GM23338 (cell line): ENCODE measurements around the gene CDH23.

ENCODE experiments used
- CREB1 ChIP-seq: fragments of 250-450 bp; sonication (Bioruptor Pico); IDR thresholded peaks from 2 replicates; pipeline ENCODE4 v1.5.0; 2020; ENCODE audit warnings: low read depth, mild to moderate bottlenecking, moderate library complexity
- EZH2 ChIP-seq: fragments of 200-600 bp; sonication (generic); IDR thresholded peaks from one replicate; pipeline ENCODE4 v1.8.0; 2017; ENCODE audit warnings: antibody characterized with exemption, mild to moderate bottlenecking, low read depth; ENCODE audit not compliant: unreplicated experiment
- EZH2phosphoT487 ChIP-seq: fragments of 200-600 bp; sonication (generic); IDR thresholded peaks from one replicate; pipeline ENCODE4 v1.8.1; 2018; ENCODE audit warnings: antibody characterized with exemption; ENCODE audit not compliant: unreplicated experiment
- NANOG ChIP-seq: IDR thresholded peaks from 2 replicates; pipeline ENCODE4 v1.6.1; 2016; ENCODE audit warnings: antibody characterized with exemption, borderline replicate concordance
- POLR2AphosphoS5 ChIP-seq: IDR thresholded peaks from 2 replicates; pipeline ENCODE4 v1.6.1; 2016; ENCODE audit warnings: antibody characterized with exemption, low read depth
- STAT1 ChIP-seq: IDR thresholded peaks from one replicate; pipeline ENCODE4 v1.6.1; 2016; ENCODE audit warnings: antibody characterized with exemption; ENCODE audit not compliant: unreplicated experiment
- ZNF331 ChIP-seq: fragments of 250-450 bp; sonication (Bioruptor Pico); IDR thresholded peaks from 2 replicates; pipeline ENCODE4 v1.5.0; 2020; ENCODE audit warnings: low read depth, mild to moderate bottlenecking, moderate library complexity
- TF ChIP-seq, protein P1 (sequence below): IDR thresholded peaks from 2 replicates; pipeline ENCODE4 v1.6.1; 2016; ENCODE audit warnings: antibody characterized with exemption
- TF ChIP-seq, protein P2 (sequence below), 2 experiments: fragments of 200-600 bp in 1 of 2; sonication (generic) in 1 of 2; conservative IDR thresholded peaks; 2 replicates each; pipeline versions ENCODE4 v1.5.1 to v1.6.1; 2016 to 2017; ENCODE audit warnings: antibody characterized with exemption in 2 of 2, low read depth in 2 of 2, mild to moderate bottlenecking in 2 of 2, moderate library complexity in 1 of 2
- TF ChIP-seq, protein P3 (sequence below): IDR thresholded peaks from one replicate; pipeline ENCODE4 v1.6.1; 2018; ENCODE audit warnings: antibody characterized with exemption; ENCODE audit not compliant: unreplicated experiment

DNA sequence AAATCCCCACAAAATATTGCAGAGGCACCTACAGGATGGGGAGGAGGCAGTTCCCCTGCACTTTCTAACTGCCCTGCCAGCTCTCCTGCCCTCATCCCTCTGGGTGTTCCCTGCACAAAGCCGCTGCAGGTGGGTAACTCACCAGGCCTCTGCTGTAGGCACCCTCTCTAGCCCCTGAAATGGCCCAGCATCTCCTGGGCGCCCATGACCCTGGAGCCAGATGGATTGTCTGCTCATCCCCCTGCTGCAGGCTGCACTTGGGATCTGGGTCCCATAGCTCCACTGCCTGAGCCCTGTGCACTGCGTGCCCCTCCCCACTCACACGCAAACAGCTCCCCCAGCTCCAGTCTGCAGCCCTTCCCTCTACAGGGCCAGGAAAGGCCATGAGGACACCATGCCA, 192.0 kb downstream of the CDH23 start:
- TF ChIP-seq, protein P1, sequence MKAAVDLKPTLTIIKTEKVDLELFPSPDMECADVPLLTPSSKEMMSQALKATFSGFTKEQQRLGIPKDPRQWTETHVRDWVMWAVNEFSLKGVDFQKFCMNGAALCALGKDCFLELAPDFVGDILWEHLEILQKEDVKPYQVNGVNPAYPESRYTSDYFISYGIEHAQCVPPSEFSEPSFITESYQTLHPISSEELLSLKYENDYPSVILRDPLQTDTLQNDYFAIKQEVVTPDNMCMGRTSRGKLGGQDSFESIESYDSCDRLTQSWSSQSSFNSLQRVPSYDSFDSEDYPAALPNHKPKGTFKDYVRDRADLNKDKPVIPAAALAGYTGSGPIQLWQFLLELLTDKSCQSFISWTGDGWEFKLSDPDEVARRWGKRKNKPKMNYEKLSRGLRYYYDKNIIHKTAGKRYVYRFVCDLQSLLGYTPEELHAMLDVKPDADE: no peak
- TF ChIP-seq, protein P2, sequence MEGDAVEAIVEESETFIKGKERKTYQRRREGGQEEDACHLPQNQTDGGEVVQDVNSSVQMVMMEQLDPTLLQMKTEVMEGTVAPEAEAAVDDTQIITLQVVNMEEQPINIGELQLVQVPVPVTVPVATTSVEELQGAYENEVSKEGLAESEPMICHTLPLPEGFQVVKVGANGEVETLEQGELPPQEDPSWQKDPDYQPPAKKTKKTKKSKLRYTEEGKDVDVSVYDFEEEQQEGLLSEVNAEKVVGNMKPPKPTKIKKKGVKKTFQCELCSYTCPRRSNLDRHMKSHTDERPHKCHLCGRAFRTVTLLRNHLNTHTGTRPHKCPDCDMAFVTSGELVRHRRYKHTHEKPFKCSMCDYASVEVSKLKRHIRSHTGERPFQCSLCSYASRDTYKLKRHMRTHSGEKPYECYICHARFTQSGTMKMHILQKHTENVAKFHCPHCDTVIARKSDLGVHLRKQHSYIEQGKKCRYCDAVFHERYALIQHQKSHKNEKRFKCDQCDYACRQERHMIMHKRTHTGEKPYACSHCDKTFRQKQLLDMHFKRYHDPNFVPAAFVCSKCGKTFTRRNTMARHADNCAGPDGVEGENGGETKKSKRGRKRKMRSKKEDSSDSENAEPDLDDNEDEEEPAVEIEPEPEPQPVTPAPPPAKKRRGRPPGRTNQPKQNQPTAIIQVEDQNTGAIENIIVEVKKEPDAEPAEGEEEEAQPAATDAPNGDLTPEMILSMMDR (conservative IDR thresholded peaks at IDR 0.05; ENCODE audit: low read depth in 2 of 2): no peak
- TF ChIP-seq STAT1: no peak
- no peak for TF ChIP-seq EZH2
- no peak for TF ChIP-seq POLR2AphosphoS5
- TF ChIP-seq NANOG: no peak
- TF ChIP-seq, protein P3, sequence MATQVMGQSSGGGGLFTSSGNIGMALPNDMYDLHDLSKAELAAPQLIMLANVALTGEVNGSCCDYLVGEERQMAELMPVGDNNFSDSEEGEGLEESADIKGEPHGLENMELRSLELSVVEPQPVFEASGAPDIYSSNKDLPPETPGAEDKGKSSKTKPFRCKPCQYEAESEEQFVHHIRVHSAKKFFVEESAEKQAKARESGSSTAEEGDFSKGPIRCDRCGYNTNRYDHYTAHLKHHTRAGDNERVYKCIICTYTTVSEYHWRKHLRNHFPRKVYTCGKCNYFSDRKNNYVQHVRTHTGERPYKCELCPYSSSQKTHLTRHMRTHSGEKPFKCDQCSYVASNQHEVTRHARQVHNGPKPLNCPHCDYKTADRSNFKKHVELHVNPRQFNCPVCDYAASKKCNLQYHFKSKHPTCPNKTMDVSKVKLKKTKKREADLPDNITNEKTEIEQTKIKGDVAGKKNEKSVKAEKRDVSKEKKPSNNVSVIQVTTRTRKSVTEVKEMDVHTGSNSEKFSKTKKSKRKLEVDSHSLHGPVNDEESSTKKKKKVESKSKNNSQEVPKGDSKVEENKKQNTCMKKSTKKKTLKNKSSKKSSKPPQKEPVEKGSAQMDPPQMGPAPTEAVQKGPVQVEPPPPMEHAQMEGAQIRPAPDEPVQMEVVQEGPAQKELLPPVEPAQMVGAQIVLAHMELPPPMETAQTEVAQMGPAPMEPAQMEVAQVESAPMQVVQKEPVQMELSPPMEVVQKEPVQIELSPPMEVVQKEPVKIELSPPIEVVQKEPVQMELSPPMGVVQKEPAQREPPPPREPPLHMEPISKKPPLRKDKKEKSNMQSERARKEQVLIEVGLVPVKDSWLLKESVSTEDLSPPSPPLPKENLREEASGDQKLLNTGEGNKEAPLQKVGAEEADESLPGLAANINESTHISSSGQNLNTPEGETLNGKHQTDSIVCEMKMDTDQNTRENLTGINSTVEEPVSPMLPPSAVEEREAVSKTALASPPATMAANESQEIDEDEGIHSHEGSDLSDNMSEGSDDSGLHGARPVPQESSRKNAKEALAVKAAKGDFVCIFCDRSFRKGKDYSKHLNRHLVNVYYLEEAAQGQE: no peak
- TF ChIP-seq EZH2phosphoT487: no peak
- TF ChIP-seq CREB1 (CRISPR knock-in tag): no peak
- no peak for TF ChIP-seq ZNF331 (CRISPR knock-in tag)
